Thyroid gland (tissue), 4 donors: ENCODE data around the gene SCG3. TPM values are rescaled to one million over a fixed set of nuclear protein-coding genes. Genes with fewer than 3 reads are reported as not detected.

Source experiments
- DNase-seq, 2 donors: peaks; one replicate each; pipeline ENCODE4 v3.0.0-alpha.2; 2019
- H3K27ac ChIP-seq, 3 donors: fragments of 200-600 bp; sonication (generic); 1 replicate in 2 of 3; 2 replicates in 1 of 3; pipeline ENCODE4 v1.5.1; 2016 to 2019; ENCODE audit warnings: mild to moderate bottlenecking in 1 of 3, moderate library complexity in 1 of 3
- H3K27me3 ChIP-seq: fragments of 200-600 bp; sonication (generic); one replicate; pipeline ENCODE4 v1.5.1; 2019
- H3K36me3 ChIP-seq, 2 donors: fragments of 200-600 bp; sonication (generic); one replicate each; pipeline ENCODE4 v1.5.1; 2016 to 2019
- H3K4me1 ChIP-seq, 2 donors: fragments of 200-600 bp; sonication (generic); one replicate each; pipeline ENCODE4 v1.5.1; 2017 to 2019
- H3K4me3 ChIP-seq, 3 donors: fragments of 200-600 bp; sonication (generic); replicated peaks in 1 of 3; 1 replicate in 2 of 3; 2 replicates in 1 of 3; pipeline ENCODE4 v1.5.1; 2016; ENCODE audit warnings: mild to moderate bottlenecking in 1 of 3
- H3K9me3 ChIP-seq: fragments of 200-600 bp; sonication (generic); one replicate; pipeline ENCODE4 v1.5.1; 2017
- CTCF ChIP-seq, 6 experiments: fragments of 200-600 bp in 3 of 6; fragments of 450-650 bp in 3 of 6; sonication (generic) in 3 of 6; IDR thresholded peaks; one replicate each; pipeline ENCODE4 v1.5.1; 2016 to 2019; ENCODE audit warnings: antibody characterized with exemption in 6 of 6, mild to moderate bottlenecking in 2 of 6, inconsistent platforms in 1 of 6, moderate library complexity in 1 of 6
- POLR2A ChIP-seq, 2 donors: fragments of 450-650 bp; IDR thresholded peaks; one replicate each; pipeline ENCODE4 v1.6.1; 2017; ENCODE audit warnings: antibody characterized with exemption in 2 of 2, mild to moderate bottlenecking in 2 of 2, moderate library complexity in 1 of 2
- WGBS, 2 donors: methylation state at CpG; one replicate each; pipeline ENCODE4 v1.1.5; 2017; 5-methylcytosine and 5-hydroxymethylcytosine counted together
- intact Hi-C: fragments of 100-400 bp; cut with DNase I; formaldehyde crosslinking; loops from one replicate; pipeline ENCODE4 v1.15.1; 2023
- total RNA-seq, 4 donors: library from RNA; depleted of rRNA; stranded (reverse); fragments of >200 nt; gene quantifications; one replicate each; pipeline ENCODE4 v1.2.3, GENCODE V29; 2016

SCG3 gene
- total RNA-seq, 4 donors from 2014 or later = 0.33 to 1.8 (median 0.52) TPM

GRCh38 chr15:51757450-51757849, 76.1 kb downstream of the SCG3 start:
- Histone ChIP-seq H3K27ac (no peak overlapping the region), H3K36me3 (no peaks in the 10 kb centered on the region), H3K9me3 (no peaks in the 10 kb centered on the region), H3K4me3 (no peak overlapping the region), H3K4me1 (peaks cover 0 to 2% of the 10 kb centered on the region in 2 donors), H3K27me3 (no peaks in the 10 kb centered on the region)
- WGBS, 2 donors = 87 to 95% methylated on average over 2 of the region's 2 CpGs
- DNase-seq = no peak
- intact Hi-C loops = no loop called here
- TF ChIP-seq POLR2A (IDR thresholded peaks at IDR 0.05) (no peak), CTCF (IDR thresholded peaks at IDR 0.05) (no peak)

- H3K27ac ChIP-seq = no peak overlapping the region
- no peak overlapping the region for H3K4me3 ChIP-seq
- no peaks in the 10 kb centered on the region for H3K9me3 ChIP-seq
- intact Hi-C loops = no loop called here
- H3K36me3 ChIP-seq = no peaks in the 10 kb centered on the region
- DNase-seq = peak in 1 of 2 donors; percentile 8
- no peak for TF ChIP-seq POLR2A (IDR thresholded peaks at IDR 0.05)
- no peak for TF ChIP-seq CTCF (IDR thresholded peaks at IDR 0.05)
- WGBS, 2 donors = 35 to 44% methylated on average over 1 of the region's 1 CpG
- H3K4me1 ChIP-seq = no peaks in the 10 kb centered on the region
- H3K27me3 ChIP-seq = no peaks in the 10 kb centered on the region
These were observed 77.3 kb downstream of the SCG3 start for GRCh38 chr15:51758645-51759044.

GRCh38 chr15:51759557-51760070, 78.3 kb downstream of the SCG3 start:
- DNase-seq = peak; percentile 78 to 79
- no peaks in the 10 kb centered on the region for H3K4me1 ChIP-seq
- no peaks in the 10 kb centered on the region for H3K27me3 ChIP-seq
- no peak overlapping the region for H3K27ac ChIP-seq
- peak in 1 of 6 experiments; percentile 5 for TF ChIP-seq CTCF (IDR thresholded peaks at IDR 0.05)
- TF ChIP-seq POLR2A (IDR thresholded peaks at IDR 0.05) = no peak
- H3K4me3 ChIP-seq = no peak overlapping the region
- H3K36me3 ChIP-seq = no peaks in the 10 kb centered on the region
- intact Hi-C loops = no loop called here
- H3K9me3 ChIP-seq = no peaks in the 10 kb centered on the region
- WGBS, 2 donors = 16 to 20% methylated on average over 3 of the region's 3 CpGs

GRCh38 chr15:51760805-51761204, 79.5 kb downstream of the SCG3 start:
- Histone ChIP-seq H3K9me3 (no peaks in the 10 kb centered on the region), H3K36me3 (no peaks in the 10 kb centered on the region), H3K27me3 (no peaks in the 10 kb centered on the region), H3K27ac (no peak overlapping the region), H3K4me1 (no peaks in the 10 kb centered on the region), H3K4me3 (no peak overlapping the region)
- TF ChIP-seq CTCF (IDR thresholded peaks at IDR 0.05) (no peak), POLR2A (IDR thresholded peaks at IDR 0.05) (no peak)
- DNase-seq = no peak
- intact Hi-C loops = no loop called here
- 58 to 67% methylated on average over 3 of the region's 3 CpGs for WGBS, 2 donors

GRCh38 chr15:51765751-51766150, 84.4 kb downstream of the SCG3 start:
- Histone ChIP-seq H3K27ac (no peak overlapping the region), H3K4me3 (no peak overlapping the region), H3K4me1 (no peaks in the 10 kb centered on the region), H3K27me3 (no peaks in the 10 kb centered on the region), H3K36me3 (no peaks in the 10 kb centered on the region), H3K9me3 (no peaks in the 10 kb centered on the region)
- no peak for DNase-seq
- 80 to 87% methylated on average over 7 of the region's 7 CpGs for WGBS, 2 donors
- no peak for TF ChIP-seq POLR2A (IDR thresholded peaks at IDR 0.05)
- no peak for TF ChIP-seq CTCF (IDR thresholded peaks at IDR 0.05)
- intact Hi-C loops = no loop called here
